Activated T-cell treated with anti-CD3 and anti-CD28 coated beads for 4 hours (primary cell): ENCODE results near the gene CATSPER4.
A peak's percentile ranks its signal among the peaks of the same experiment; 100 is the strongest.

ENCODE experiments used
- DNase-seq: peaks from one replicate; pipeline ENCODE4 v3.0.0-alpha.2; 2020

CATSPER4 gene

GRCh38 chr1:26190373-26190987, at the start of gene CATSPER4:
Gene CATSPER4 (plus strand): TSS chr1:26190602. CDS start chr1:26190628, 26 bp downstream.
- DNase-seq, result no peak

DNA sequence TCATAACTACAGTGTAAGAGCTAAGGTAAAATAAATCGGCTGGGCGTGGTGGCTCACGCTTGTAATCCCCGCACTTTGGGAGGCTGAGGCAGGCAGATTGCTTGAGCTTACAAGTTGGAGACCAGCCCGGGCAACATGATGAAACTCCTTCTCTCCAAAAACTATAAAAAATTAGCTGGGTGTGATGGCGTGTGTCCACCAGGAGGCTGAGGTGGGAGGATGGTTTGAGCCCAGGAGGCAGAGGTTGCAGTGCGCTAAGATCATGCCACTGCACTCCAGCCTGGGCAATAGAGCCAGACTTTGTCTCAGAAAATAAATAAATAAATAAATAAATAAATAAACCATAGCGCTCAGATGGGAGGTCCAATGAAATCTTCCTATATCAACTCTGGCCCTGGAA, 48.2 kb upstream of the CATSPER4 start:
- DNase-seq, result no peak

DNA sequence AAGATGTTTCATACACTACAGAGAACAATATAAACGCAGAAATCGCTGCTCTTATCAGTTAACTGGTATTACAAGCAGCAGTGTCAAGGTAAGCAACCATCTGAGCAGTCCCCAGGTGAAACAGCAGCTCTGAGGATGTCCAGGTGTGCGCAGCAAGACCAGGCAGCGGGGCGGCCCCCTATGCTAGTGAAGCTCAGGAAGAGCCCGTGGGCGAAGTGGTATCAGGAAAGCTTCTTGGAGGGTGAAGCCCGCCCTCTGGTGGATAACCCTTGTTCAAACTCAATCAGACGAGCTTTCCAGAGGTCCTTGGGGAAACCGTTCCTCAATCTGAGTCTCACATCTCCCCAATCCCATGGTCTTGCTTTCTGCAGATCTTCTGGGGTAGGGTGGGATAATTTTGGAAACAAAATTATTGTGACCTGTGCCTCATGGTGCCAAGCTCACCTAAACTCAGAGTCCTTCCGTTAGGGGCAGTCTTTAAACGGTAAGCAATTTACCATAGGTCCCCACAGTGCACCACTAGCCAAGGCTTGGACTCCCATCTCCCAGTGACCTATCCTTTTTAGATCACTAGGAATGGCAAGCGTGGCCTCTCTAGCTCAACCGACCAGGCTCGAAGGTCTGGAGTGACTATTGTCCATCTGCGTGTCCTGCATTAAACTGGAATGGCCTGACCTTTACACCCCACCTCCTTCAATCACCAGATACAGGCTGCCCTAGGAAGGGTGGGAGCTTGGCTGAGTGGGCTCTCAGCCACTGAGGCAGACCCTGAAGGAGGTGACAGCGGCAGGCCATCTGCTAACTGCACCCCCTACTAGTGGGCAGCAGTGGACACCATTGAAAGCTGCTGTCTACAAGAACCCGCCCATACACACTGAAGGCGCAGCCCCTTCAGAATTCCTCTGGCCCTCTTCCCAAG, 45.1 kb upstream of the CATSPER4 start:
- DNase-seq, result peak; percentile 62

GRCh38 chr1:26145960-26146294, 44.5 kb upstream of the CATSPER4 start:
- DNase-seq, result no peak

- no peak for DNase-seq
Measured at GRCh38 chr1:26148887-26149286, 41.5 kb upstream of the CATSPER4 start.

DNA sequence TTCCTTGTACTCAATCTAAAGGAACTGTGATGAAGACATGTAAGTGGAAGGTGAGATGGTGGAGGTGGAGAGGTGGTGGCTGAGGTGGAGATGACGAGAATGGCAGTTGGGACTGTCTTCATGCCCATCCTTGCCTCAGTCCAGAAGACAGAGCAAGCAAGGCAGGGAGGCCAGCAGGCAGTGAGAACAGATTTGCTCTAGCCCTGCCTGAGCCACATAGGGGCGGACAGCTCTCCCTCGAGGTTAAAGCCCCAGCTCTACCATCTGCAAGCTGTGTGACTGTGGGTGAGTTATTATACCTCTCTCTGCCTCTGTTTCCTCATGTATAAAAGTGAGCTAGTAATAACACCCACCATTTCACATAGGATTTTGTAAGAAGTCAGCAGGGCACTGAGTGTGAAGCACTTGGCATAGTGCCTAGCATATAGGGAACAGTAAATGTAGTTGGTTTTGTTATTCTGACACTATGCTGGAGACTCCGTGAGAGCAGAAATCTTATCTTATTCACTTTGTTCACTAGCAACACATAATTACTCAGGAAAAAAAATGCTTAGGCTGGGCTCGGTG, 36.4 kb upstream of the CATSPER4 start:
- DNase-seq, result no peak

GRCh38 chr1:26154750-26155149, 35.7 kb upstream of the CATSPER4 start:
- DNase-seq, result no peak

- no peak for DNase-seq
Measured at GRCh38 chr1:26155370-26156284, 34.8 kb upstream of the CATSPER4 start.

- no peak for DNase-seq
Measured at GRCh38 chr1:26156285-26157038, 33.9 kb upstream of the CATSPER4 start.

DNA sequence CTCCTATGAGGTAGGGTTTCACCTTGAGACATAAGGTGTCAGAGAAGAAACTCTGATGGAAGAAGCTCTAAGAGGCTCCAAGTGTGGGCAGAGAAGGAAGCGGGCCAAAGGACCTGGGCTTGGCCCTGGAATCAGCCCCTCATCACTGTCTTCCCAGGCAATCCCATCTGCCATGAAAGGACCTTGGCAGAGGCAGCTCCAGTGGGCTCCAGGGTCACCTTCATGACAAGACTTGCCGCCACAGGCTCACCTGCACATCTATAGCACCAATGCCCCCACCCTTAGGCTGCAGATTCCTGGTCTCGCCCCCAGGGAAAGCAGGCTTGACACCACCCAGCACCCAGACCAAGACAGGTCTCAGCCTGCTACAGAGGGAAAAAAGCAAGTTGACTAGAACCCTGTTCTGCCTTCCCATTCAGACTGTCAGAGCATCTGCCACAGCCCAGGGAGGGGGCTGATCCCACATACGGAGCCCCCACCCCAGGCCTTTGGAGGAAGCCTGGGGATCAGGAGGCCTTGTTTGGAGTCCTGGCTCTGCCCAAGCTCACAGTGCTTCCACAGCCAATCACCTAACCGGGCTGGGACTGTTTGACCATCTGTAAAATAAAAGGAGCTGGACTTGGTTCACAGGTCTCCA, 32.0 kb upstream of the CATSPER4 start:
- DNase-seq, result no peak

GRCh38 chr1:26158908-26159742, 31.3 kb upstream of the CATSPER4 start, which contains the start of gene FAM110D:
Gene FAM110D (plus strand): TSS chr1:26159079. CDS start chr1:26161292, 2,213 bp downstream.
- DNase-seq, result no peak

DNA sequence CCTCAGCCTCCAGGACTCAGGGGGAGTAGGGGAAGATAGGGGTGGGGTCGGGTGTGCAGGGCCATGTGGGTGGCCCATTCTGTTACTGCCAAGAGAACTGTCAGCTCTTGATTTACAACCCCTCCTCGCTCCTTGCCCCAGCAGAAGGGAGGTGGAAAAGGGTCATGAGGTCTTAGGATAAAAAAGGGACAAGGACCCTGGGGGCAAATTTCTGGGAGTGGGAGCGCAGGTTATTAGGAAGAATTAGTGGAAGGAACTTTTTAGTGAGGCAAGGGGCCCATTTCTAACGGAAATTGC, 30.7 kb upstream of the CATSPER4 start:
- no peak for DNase-seq

- DNase-seq, result no peak
Measured at GRCh38 chr1:26160527-26161414, 29.6 kb upstream of the CATSPER4 start.

GRCh38 chr1:26161415-26162219, 28.8 kb upstream of the CATSPER4 start:
- DNase-seq, result no peak

- DNase-seq, result no peak
Measured at GRCh38 chr1:26162220-26162709, 28.1 kb upstream of the CATSPER4 start.

- no peak for DNase-seq
Measured at GRCh38 chr1:26163684-26164035, 26.7 kb upstream of the CATSPER4 start.

GRCh38 chr1:26164036-26164860, 26.2 kb upstream of the CATSPER4 start:
- no peak for DNase-seq
